Skeletal muscle tissue (tissue), 4 donors: ENCODE measurements around the gene FANCM. TPM values are rescaled to one million over a fixed set of nuclear protein-coding genes. Genes with fewer than 3 reads are reported as not detected.
"Not testable (repeated sequence)": the region's sequence is repeated elsewhere in the genome, so short reads cannot be mapped to it uniquely, and the experiment has no call there.

ENCODE experiments used
- H3K27ac ChIP-seq: one replicate; pipeline ENCODE4 v1.7.0; 2013; ENCODE audit warnings: mild to moderate bottlenecking, low read depth, low read length, inconsistent platforms
- H3K27me3 ChIP-seq, 3 donors: one replicate each; pipeline ENCODE4 v1.7.0; 2013; ENCODE audit warnings: low read length in 3 of 3; ENCODE audit not compliant: control insufficient read depth in 3 of 3, insufficient read depth in 3 of 3
- H3K36me3 ChIP-seq, 3 donors: one replicate each; pipeline ENCODE4 v1.7.0; 2013; ENCODE audit warnings: low read length in 3 of 3; ENCODE audit not compliant: control insufficient read depth in 3 of 3, insufficient read depth in 3 of 3
- H3K4me1 ChIP-seq, 3 donors: one replicate each; pipeline ENCODE4 v1.7.0; 2013; ENCODE audit warnings: low read length in 3 of 3, mild to moderate bottlenecking in 3 of 3; ENCODE audit not compliant: control insufficient read depth in 3 of 3, insufficient read depth in 3 of 3
- H3K4me3 ChIP-seq, 3 donors: one replicate each; pipeline ENCODE4 v1.7.0; 2013; ENCODE audit warnings: low read length in 3 of 3
- H3K9ac ChIP-seq, 3 donors: one replicate each; pipeline ENCODE4 v1.7.0; 2013; ENCODE audit warnings: low read length in 3 of 3, mild to moderate bottlenecking in 3 of 3, moderate library complexity in 2 of 3, low read depth in 1 of 3
- H3K9me3 ChIP-seq, 3 donors: one replicate each; pipeline ENCODE4 v1.7.0; 2013; ENCODE audit warnings: low read length in 3 of 3; ENCODE audit not compliant: control insufficient read depth in 3 of 3
- total RNA-seq: library from RNA; depleted of rRNA; stranded (reverse); fragments of >200 nt; gene quantifications from one replicate; pipeline ENCODE4 v1.2.3, GENCODE V29; 2014
- donor health status: Osteomylitis.

Gene FANCM
- total RNA-seq, 1 donor from 2014 or later = 7.3 TPM

DNA sequence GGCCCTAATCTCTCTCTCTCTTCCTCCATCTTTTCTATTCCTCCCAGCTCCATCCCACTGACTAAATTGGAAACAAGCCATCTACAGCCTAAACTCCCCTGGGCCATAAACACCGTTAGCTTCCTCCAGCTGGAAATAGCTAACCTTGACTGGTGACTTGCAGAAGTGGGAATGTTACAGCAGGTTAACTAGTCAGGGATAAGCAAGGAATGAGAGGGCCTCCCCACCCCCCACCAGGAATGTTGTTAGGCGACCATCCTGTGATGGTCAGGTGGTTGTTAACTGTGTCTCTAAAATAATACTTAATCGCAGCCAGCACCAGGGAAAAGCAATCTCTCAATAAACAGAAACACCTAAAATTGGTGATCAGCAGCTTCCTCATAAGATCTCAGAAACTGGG lies 76.5 kb downstream of the FANCM start:
- Histone ChIP-seq H3K4me1 (no peaks in the 10 kb centered on the region), H3K4me3 (no peak overlapping the region), H3K27ac (no peak overlapping the region), H3K9me3 (no peaks in the 10 kb centered on the region), H3K27me3 (no peaks in the 10 kb centered on the region), H3K36me3 (peaks cover 0 to 12% (median 6%) of the 10 kb centered on the region in 3 donors), H3K9ac (no peak overlapping the region)

GRCh38 chr14:45213716-45214115 lies 78.0 kb downstream of the FANCM start:
- H3K27ac ChIP-seq, H3K4me3 ChIP-seq, H3K4me1 ChIP-seq, H3K27me3 ChIP-seq, H3K9ac ChIP-seq, H3K9me3 ChIP-seq: not testable (repeated sequence)
- H3K36me3 ChIP-seq = peaks cover 0 to 16% (median 6%) of the 10 kb centered on the region in 3 donors

GRCh38 chr14:45214341-45214740 lies 78.6 kb downstream of the FANCM start:
- H3K27me3 ChIP-seq, H3K9me3 ChIP-seq, H3K9ac ChIP-seq, H3K27ac ChIP-seq, H3K4me3 ChIP-seq, H3K4me1 ChIP-seq: not testable (repeated sequence)
- H3K36me3 ChIP-seq = peaks cover 0 to 14% (median 6%) of the 10 kb centered on the region in 3 donors

GRCh38 chr14:45222485-45223262 lies 86.9 kb downstream of the FANCM start:
- peaks cover 0 to 4% (median 0%) of the 10 kb centered on the region in 3 donors for H3K36me3 ChIP-seq

GRCh38 chr14:45227566-45227965 lies 91.8 kb downstream of the FANCM start:
- Histone ChIP-seq H3K27ac (no peak overlapping the region), H3K36me3 (peaks cover 0 to 8% (median 0%) of the 10 kb centered on the region in 3 donors), H3K9me3 (no peaks in the 10 kb centered on the region)

More at GRCh38 chr14:45222485-45223262, 86.9 kb downstream of the FANCM start:
- Histone ChIP-seq H3K27me3 (no peaks in the 10 kb centered on the region), H3K9me3 (no peaks in the 10 kb centered on the region), H3K27ac (no peak overlapping the region), H3K4me1 (no peaks in the 10 kb centered on the region), H3K4me3 (no peak overlapping the region), H3K9ac (no peak overlapping the region)

GRCh38 chr14:45238988-45239387 lies 103.3 kb downstream of the FANCM start:
- Histone ChIP-seq H3K27ac (no peak overlapping the region), H3K4me3 (no peak overlapping the region), H3K4me1 (no peaks in the 10 kb centered on the region), H3K36me3 (peaks cover 0 to 6% (median 0%) of the 10 kb centered on the region in 3 donors), H3K9me3 (no peaks in the 10 kb centered on the region), H3K27me3 (no peaks in the 10 kb centered on the region), H3K9ac (no peak overlapping the region)

More at GRCh38 chr14:45227566-45227965, 91.8 kb downstream of the FANCM start:
- Histone ChIP-seq H3K4me3 (no peak overlapping the region), H3K27me3 (no peaks in the 10 kb centered on the region), H3K4me1 (no peaks in the 10 kb centered on the region), H3K9ac (no peak overlapping the region)

DNA sequence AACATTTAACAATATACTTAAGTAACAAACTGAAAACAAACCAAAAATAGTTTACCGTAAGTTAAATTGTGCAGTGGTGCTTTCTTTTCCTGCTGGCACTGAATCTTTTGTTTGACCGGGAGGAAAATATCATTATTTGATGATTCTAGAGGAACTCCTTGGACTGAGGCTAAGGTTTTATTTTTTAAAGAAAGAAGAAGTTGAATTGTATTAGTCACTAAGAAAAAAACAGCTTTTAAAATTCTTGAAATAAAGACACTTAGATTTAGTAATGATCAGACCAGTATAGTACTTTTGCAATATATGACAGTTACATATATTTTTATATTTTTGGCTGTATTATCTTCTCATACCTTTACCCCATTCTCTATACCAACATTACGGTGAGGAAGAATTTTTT lies 107.0 kb downstream of the FANCM start:
- H3K4me3 ChIP-seq = no peak overlapping the region
- peak overlapping the region; percentile 42 for H3K27ac ChIP-seq
- no peaks in the 10 kb centered on the region for H3K4me1 ChIP-seq
- H3K9ac ChIP-seq = no peak overlapping the region
- H3K27me3 ChIP-seq = no peaks in the 10 kb centered on the region
- H3K9me3 ChIP-seq = no peaks in the 10 kb centered on the region
- H3K36me3 ChIP-seq = no peaks in the 10 kb centered on the region

DNA sequence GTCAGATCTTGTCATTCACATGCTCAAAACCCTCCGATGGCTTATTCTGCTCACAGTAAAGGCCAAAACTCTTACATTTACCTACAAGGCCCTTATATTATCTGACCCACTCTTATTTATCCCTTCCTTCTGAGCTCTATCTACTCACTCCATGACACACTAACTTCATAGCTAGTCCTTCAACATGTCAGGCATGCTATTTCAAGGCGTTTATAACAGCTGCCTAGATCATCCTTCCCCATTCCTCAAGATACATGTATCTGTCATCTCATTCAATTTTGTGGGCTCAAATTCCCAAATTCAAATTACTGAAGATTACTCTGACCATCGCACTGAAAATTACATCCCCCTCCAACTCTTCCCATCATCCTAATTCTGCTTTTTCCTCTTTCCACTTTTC lies 110.4 kb downstream of the FANCM start:
- Histone ChIP-seq H3K4me1 (no peaks in the 10 kb centered on the region), H3K27me3 (no peaks in the 10 kb centered on the region), H3K4me3 (no peak overlapping the region), H3K9me3 (no peaks in the 10 kb centered on the region), H3K27ac (no peak overlapping the region), H3K9ac (no peak overlapping the region), H3K36me3 (no peaks in the 10 kb centered on the region)

- Histone ChIP-seq H3K9me3 (no peaks in the 10 kb centered on the region), H3K36me3 (no peaks in the 10 kb centered on the region), H3K27me3 (no peaks in the 10 kb centered on the region), H3K4me1 (peaks cover 0 to under 1% (median 0%) of the 10 kb centered on the region in 3 donors), H3K27ac (no peak overlapping the region), H3K4me3 (no peak overlapping the region), H3K9ac (no peak overlapping the region)
Observed at GRCh38 chr14:45246691-45247090, 111.0 kb downstream of the FANCM start.

DNA sequence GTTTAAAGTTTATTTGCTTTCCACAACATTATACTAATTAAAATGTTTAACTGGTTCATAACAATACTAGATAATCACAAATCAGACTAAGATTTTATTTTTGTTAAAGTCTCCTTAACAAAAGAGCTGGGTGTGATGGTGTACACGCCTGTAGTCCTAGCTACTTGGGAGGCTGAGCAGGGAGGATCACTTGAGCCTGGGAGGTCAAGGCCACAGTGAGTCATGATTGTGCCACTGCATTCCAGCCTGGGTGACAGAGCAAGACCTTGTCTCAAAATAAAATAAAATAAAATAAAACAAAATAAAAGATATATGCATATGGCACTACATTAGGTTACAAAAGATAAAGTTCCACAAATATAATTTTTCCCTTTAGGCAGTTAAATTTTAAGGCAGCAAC lies 111.7 kb downstream of the FANCM start:
- no peak overlapping the region for H3K9ac ChIP-seq
- H3K4me3 ChIP-seq = no peak overlapping the region
- peaks cover 0 to 4% (median 1%) of the 10 kb centered on the region in 3 donors for H3K4me1 ChIP-seq
- H3K36me3 ChIP-seq = no peaks in the 10 kb centered on the region
- H3K27ac ChIP-seq = no peak overlapping the region
- no peaks in the 10 kb centered on the region for H3K9me3 ChIP-seq
- H3K27me3 ChIP-seq = no peaks in the 10 kb centered on the region
